LNCAP (cell line): ENCODE data around the gene GPSM1.

Experiments used
- TF ChIP-seq, protein P1 (sequence below): fragments of 450-650 bp; IDR thresholded peaks from 2 replicates; pipeline ENCODE4 v1.5.1; 2017; ENCODE audit warnings: mild to moderate bottlenecking

GPSM1 gene

DNA sequence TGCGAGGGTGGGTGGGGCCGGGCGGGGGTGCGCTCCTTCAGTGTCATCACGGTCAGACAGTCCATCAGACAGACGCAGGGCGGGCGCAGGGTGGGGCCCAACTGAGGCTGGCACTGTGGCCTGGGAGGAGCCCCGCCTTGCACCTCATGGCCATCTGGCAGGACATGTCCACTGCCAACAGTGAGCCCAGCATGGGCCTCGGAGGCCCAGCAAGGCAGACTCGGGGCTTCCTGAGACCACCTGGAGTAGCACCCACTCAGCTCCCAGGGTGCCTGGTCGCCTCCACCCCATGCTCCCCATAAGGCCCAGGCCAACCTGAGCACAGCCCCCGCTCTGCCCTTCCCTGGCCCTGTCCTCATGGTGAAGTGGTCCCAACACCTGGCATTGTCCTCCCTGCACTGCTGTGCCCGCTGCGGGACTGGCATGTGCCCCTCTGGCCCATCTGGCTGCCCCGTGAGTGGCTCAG is 8.5 kb upstream of the GPSM1 start:
- TF ChIP-seq, protein P1, sequence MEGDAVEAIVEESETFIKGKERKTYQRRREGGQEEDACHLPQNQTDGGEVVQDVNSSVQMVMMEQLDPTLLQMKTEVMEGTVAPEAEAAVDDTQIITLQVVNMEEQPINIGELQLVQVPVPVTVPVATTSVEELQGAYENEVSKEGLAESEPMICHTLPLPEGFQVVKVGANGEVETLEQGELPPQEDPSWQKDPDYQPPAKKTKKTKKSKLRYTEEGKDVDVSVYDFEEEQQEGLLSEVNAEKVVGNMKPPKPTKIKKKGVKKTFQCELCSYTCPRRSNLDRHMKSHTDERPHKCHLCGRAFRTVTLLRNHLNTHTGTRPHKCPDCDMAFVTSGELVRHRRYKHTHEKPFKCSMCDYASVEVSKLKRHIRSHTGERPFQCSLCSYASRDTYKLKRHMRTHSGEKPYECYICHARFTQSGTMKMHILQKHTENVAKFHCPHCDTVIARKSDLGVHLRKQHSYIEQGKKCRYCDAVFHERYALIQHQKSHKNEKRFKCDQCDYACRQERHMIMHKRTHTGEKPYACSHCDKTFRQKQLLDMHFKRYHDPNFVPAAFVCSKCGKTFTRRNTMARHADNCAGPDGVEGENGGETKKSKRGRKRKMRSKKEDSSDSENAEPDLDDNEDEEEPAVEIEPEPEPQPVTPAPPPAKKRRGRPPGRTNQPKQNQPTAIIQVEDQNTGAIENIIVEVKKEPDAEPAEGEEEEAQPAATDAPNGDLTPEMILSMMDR = no peak

DNA sequence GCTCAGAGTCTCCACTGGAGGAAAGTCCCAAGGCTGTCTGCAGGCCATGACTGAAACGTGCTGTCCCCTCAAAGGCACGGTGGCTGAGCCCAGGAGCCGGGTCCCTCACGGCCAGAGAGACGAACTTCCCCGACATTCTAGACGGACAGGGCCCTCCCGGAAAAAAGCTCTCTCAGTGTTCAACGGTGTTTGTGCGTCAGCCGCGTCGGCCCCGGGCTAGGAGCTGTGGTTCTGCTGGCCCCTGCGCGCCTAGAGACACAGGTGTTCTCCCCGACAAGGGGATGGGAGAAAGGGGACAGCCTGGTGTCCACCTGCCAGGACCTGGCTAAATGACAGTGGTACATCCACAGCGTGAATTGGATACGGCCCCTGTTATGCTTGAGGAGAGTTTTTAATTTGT is 5.8 kb upstream of the GPSM1 start:
- TF ChIP-seq, protein P1 = no peak

DNA sequence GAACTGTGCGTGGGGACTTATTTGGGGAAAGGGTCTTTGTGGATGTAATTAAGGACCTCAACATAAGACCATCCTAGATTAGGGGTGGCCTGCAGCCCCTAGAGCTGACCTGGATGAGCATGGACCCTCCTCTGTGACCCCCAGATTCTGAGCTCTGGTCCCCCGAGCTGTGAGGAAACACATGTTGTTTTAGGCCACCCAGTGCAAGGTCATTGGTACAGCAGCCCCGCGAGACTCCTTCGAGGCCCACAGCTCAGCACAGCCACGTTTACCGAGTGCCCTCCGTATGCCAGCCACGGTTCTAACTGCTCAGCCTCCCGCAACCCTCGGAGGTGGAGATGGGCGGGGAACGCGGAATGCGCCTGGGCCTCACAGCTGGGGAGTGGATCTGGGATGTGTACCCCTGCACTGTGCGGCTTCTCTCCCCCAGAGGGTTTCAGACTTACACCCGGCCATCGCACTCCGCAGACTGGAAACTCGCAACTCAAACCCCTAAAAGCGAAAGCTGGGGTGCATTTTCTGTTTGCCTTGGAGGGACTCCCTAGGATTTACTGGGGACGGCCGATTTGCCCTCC is 4.5 kb upstream of the GPSM1 start:
- TF ChIP-seq, protein P1 = no peak

DNA sequence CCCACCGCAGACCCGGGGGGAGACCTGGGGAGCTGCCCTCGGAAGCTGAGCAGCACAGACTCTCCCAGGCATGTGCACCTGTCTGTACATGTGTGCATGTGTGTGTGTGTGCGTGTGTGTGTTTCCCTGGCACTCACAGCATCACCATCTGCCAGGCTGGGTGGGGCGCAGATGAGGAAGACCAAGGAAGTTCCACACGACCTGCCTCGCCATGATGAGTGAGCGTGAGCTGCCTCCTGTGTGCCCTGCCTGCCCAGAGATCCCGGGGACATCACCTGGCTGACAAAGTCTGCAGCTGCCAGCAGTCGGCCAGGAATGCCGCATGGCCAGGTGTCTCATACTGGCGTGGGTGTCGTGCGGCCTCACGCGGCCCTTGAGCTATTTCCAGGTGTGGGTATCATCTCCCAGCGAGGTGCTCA is 4.0 kb upstream of the GPSM1 start:
- TF ChIP-seq, protein P1 = no peak

DNA sequence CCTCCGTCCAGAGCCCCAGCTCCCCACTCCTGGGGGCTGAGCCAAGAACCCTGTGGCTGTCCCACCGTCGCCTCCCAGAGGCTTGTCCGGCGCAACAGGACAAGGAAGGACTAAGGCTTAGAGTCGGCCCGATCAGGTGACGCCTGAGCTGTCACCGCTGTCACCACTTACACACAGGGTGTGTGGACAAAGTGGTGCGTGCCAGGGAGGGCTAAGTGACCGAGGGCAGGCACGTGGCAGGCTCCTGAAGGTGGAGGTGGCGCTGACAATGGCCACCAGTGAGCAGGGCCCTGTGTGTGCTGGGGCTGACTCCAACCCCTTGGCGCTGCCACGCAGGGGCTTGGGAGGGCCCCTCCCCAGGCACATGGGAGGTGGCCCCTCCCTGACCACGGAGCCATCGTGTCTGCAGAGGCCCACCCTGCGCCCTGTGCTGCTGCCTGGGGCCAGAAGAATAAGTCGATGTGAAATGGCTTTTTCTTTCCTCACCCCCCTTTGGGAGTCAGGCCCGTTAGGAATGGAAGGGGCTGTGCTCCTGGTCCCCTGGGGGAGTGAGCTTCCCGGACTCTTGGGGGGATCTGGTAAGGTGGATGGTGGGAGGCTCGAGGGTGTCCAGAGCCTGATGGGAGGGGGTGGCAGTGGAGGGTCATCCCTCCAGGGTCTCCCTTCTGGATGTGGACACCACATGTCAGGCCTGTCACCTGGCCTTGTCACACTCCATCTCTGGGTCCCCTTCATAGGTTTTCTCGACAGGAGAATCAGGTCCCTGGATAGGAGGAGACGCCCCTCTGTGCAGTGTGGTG is 2.6 kb upstream of the GPSM1 start:
- TF ChIP-seq, protein P1 = no peak

DNA sequence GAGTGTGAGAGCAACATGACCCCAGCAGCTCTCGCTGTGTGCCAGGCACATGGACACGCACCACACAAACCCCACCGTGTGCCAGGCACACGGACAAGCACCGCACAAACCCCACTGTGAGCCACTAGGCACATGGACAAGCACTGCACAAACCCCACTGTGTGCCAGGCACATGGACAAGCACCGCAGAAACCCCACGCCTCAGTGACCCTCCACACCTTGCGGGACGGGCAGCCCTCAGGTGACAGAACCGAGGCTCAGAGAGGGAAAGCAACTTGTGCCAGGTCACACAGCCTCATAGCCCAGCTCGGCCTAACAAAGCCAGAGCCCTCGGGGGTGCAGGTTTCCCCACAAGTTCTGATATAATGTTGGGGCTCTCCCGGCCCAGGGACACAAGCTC is 2.0 kb upstream of the GPSM1 start:
- TF ChIP-seq, protein P1 = no peak

DNA sequence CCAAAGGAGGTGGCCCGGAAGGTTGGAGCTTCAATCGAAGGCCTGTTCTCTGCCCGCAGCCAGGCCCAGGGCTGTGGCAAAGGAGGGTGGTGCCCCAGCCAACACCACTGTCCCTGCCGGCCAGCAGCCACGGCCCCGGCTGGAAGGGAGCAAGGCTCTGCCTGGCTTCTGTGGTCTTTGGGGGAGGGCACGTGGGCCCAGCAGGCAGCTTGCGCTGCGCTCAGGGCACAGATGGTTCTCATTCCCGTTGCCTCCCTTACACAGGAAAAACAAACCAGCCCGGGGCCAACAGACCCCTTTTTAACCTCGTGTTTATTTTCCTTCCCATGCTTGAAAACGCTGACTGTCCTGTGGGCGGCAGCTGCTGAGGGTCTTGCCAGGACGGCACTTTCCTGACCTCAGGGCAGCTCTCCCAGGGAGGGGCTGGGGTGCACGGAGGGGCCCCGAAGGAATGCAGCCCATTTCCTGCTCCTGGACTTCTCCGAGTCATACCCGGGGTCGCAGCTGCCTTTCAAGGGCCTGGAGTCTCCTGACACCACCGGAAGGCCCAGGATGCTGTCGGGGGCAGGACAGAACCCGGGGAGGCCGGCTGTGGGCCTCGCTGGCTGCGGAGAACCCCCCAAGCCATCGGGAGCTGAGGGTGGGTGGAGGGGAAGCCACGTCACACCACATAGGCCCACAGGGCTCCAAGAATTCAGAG is 1.1 kb upstream of the GPSM1 start:
- TF ChIP-seq, protein P1 = no peak
